ENCODE data around the gene IGFBP7. TPM values are rescaled to one million over a fixed set of nuclear protein-coding genes. Genes with fewer than 3 reads are reported as not detected.

IGFBP7 gene
- total and polyA plus RNA-seq, 2 experiments from 2014 or later: 68.9 to 87.2 TPM

DNA sequence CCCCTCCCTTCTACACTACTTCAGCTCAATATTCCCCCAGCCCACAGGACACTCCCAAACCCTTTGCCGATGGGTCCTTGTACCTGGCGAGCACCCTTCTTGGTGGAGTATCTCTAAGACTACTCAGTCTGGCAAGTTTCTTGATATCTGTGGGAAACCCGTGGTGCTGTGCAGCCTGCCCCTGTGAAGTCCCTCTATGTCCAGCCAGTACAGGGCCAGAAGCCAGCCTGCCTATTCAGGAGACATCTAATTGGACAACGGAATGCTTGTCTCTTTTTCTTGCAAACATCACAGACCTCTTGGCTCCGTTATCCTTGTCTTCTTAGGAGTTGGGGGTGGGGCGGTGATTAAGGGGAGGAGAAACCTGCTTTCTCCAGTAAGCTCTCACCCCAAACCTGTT lies 3.7 kb upstream of the IGFBP7 start:
- H3K36me3 ChIP-seq: no peaks in the 10 kb centered on the region

DNA sequence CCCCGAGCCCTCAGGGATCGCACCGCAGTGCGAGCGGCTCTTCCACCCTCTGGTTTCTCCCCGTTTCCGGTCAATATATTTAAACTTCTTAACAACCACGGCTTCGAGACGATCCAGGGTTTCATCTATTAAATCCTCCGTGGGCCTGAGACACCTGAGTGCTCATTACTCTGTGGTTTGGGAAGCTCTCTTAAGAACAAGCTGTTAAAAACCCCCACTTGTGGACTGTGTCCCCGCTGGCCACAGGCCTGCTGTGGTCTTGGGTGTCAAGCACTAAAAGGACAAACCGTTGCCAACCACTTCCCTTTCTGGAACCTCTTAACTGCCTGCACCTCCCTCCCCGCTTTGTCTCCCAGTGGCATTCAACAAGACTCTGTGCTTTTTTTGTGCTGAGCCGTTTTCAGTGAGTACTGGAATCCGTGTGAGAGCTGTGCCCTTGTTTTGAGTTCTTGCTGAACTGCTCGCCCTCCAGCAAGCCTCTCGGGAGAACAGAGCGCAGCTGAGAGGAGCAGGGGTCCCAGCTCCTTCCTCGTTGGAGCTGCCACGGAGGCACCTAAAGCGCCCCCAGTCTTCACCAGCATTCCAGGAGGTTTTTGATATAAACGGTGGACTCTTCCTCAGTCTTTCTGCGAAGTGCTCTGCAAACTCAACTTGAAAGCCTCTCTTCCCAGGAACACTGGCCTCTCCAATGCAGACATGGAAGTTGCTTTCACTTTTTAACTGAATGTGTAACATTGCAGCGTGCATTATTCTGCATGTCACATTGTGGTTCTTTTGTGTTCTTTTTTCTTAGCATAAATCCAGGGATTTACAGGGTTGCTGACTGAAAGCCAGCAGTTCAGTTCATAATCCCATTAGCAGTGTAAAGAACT lies 691 bp upstream of the IGFBP7 start:
- Histone ChIP-seq H3K4me3 (peak overlapping the region; percentile 45), H3K4me1 (ENCODE audit: low read depth) (peaks cover 11% of the 10 kb centered on the region), H3K36me3 (no peaks in the 10 kb centered on the region), H3K27me3 (peaks cover 17% of the 10 kb centered on the region), H3K9me3 (ENCODE audit: low read depth) (no peaks in the 10 kb centered on the region), H3K27ac (peak overlapping the region; percentile 3)
- TF ChIP-seq, protein P1, sequence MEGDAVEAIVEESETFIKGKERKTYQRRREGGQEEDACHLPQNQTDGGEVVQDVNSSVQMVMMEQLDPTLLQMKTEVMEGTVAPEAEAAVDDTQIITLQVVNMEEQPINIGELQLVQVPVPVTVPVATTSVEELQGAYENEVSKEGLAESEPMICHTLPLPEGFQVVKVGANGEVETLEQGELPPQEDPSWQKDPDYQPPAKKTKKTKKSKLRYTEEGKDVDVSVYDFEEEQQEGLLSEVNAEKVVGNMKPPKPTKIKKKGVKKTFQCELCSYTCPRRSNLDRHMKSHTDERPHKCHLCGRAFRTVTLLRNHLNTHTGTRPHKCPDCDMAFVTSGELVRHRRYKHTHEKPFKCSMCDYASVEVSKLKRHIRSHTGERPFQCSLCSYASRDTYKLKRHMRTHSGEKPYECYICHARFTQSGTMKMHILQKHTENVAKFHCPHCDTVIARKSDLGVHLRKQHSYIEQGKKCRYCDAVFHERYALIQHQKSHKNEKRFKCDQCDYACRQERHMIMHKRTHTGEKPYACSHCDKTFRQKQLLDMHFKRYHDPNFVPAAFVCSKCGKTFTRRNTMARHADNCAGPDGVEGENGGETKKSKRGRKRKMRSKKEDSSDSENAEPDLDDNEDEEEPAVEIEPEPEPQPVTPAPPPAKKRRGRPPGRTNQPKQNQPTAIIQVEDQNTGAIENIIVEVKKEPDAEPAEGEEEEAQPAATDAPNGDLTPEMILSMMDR (IDR thresholded peaks at IDR 0.05; ENCODE audit: low read depth, low read length): no peak
- DNase-seq (ENCODE audit: low read depth in 1 of 2, low spot score in 1 of 2): peak; percentile 33 to 76

More for the DNA sequence above, 3.7 kb upstream of the IGFBP7 start:
- Histone ChIP-seq H3K4me3 (no peak overlapping the region), H3K9me3 (ENCODE audit: low read depth) (no peaks in the 10 kb centered on the region), H3K27me3 (peaks cover 13% of the 10 kb centered on the region), H3K27ac (no peak overlapping the region), H3K4me1 (ENCODE audit: low read depth) (peaks cover 11% of the 10 kb centered on the region)
- DNase-seq (ENCODE audit: low read depth in 1 of 2, low spot score in 1 of 2): no peak
- TF ChIP-seq, protein P1 (IDR thresholded peaks at IDR 0.05; ENCODE audit: low read depth, low read length): no peak

DNA sequence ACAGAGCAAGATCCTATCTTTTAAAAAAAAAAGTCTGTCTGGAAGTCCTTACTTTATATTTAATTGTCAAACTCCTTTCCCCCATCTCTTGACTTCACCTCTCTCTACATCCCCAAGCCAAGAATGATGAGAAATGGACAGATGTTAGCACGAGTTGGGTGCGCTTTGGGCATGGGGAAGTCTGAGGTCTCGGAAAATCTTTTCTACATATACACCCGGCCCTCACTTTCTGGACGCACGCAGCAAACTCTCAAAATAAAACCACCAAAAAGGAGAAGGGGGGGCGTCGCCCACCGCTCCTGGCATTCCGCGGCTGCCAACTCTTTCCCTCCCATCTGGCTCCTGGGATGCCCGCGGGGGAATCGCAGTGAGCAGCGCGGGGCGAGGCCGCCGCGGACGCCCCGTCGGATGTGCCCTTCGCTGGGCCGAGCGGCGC lies 756 bp downstream of the IGFBP7 start:
- Histone ChIP-seq H3K27me3 (peaks cover 17% of the 10 kb centered on the region), H3K27ac (no peak overlapping the region)
- TF ChIP-seq, protein P1 (IDR thresholded peaks at IDR 0.05; ENCODE audit: low read depth, low read length): no peak

DNA sequence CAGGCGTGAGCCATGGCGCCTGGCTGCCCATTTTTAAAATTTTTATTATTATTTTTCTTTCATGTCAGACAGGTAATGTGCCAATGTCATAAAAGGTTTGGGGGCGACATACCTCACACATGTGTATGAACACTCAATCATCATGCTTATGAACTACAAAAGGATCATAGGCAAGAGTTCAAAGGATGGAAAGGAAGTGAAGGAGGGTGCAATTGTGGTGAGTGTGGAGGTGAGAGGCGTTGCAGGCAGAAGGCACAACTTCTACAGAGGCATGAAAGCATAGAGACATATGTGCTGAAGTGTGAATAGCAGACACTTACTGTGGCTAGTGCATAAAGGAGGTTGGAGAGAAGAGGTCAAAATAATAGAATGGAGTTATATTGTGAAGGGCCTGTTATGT lies 4.0 kb downstream of the IGFBP7 start:
- DNase-seq (ENCODE audit: low read depth in 1 of 2, low spot score in 1 of 2): no peak
- peaks cover 28% of the 10 kb centered on the region for H3K4me1 ChIP-seq (ENCODE audit: low read depth)
- no peaks in the 10 kb centered on the region for H3K9me3 ChIP-seq (ENCODE audit: low read depth)
- H3K27ac ChIP-seq: no peak overlapping the region
- H3K36me3 ChIP-seq: no peaks in the 10 kb centered on the region
- H3K27me3 ChIP-seq: peaks cover 17% of the 10 kb centered on the region
- TF ChIP-seq, protein P1 (IDR thresholded peaks at IDR 0.05; ENCODE audit: low read depth, low read length): no peak
- H3K4me3 ChIP-seq: no peak overlapping the region

More for the DNA sequence above, 756 bp downstream of the IGFBP7 start:
- H3K36me3 ChIP-seq: no peaks in the 10 kb centered on the region
- DNase-seq (ENCODE audit: low read depth in 1 of 2, low spot score in 1 of 2): peak in 1 of 2 donors; percentile 32
- H3K4me1 ChIP-seq (ENCODE audit: low read depth): peaks cover 11% of the 10 kb centered on the region
- H3K9me3 ChIP-seq (ENCODE audit: low read depth): no peaks in the 10 kb centered on the region
- H3K4me3 ChIP-seq: peak overlapping the region; percentile 45

DNA sequence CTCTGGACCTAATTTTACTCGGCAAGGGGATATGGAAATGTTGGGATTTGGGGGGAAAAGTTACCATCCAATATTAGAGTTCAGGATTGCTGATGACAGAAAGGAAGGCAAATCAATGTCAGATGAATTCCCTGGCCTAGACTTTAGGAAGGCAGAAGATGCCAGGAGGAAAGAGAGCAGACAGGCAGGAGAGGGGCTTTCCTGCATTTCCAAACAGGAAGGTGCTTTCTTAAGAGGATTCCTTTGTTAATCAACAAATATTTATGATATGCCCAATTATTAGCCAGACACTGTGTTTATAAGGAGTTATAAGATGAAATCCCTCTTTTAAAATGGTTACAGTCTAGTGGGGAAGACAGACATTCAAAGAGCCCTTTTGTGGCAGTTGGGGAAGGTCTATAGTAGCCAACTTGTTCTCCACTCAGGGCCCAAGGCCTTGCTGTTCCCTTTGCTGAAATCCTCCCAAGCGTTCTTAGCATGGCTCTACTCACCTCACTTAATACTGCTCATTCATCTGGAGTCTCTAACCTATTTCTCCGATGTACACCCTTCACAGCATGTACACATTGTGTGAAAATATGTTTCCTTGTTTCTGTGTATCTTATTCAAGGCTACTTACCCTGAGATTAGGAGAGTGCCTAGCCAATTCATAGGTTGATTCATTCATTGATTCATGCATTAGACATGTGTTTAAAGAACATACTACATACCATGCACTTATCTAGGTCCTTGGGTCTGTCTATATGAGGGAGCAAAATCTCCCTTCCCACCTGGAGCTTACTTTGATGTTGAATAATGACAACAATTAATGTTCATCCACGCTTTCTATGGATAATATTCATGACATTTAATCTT lies 5.3 kb downstream of the IGFBP7 start:
- DNase-seq (ENCODE audit: low read depth in 1 of 2, low spot score in 1 of 2): peak in 1 of 2 donors; percentile 36
- TF ChIP-seq, protein P1 (IDR thresholded peaks at IDR 0.05; ENCODE audit: low read depth, low read length): no peak
- Histone ChIP-seq H3K4me1 (ENCODE audit: low read depth) (peaks cover 22% of the 10 kb centered on the region), H3K27ac (no peak overlapping the region), H3K27me3 (peaks cover 14% of the 10 kb centered on the region), H3K36me3 (no peaks in the 10 kb centered on the region), H3K9me3 (ENCODE audit: low read depth) (no peaks in the 10 kb centered on the region), H3K4me3 (no peak overlapping the region)
